Neuronal stem cell (in vitro differentiated cells): ENCODE results near the gene GTF2H2.
"Not testable (repeated sequence)": the region's sequence is repeated elsewhere in the genome, so short reads cannot be mapped to it uniquely, and the experiment has no call there.

Source experiments
- DNase-seq: peaks from one replicate; pipeline ENCODE4 v3.0.0-alpha.2; 2013; ENCODE audit warnings: low spot score
- H2AFZ ChIP-seq: one replicate; pipeline ENCODE4 v1.6.1; 2013; ENCODE audit warnings: mild to moderate bottlenecking, low read length, inconsistent platforms
- H2AK5ac ChIP-seq: 2 replicates; pipeline ENCODE4 v1.6.1; 2013; ENCODE audit warnings: low read depth, mild to moderate bottlenecking, inconsistent platforms, low read length, moderate library complexity, mixed read lengths
- H2BK120ac ChIP-seq: 2 replicates; pipeline ENCODE4 v1.6.1; 2013; ENCODE audit warnings: low read depth, mild to moderate bottlenecking, inconsistent platforms, low read length, moderate library complexity, mixed read lengths
- H2BK12ac ChIP-seq: one replicate; pipeline ENCODE4 v1.6.1; 2013; ENCODE audit warnings: low read length, inconsistent platforms
- H2BK15ac ChIP-seq: 2 replicates; pipeline ENCODE4 v1.6.1; 2013; ENCODE audit warnings: mild to moderate bottlenecking, low read length, inconsistent platforms, mixed read lengths
- H2BK5ac ChIP-seq: one replicate; pipeline ENCODE4 v1.6.1; 2013; ENCODE audit warnings: inconsistent platforms, mild to moderate bottlenecking, low read length, moderate library complexity
- H3K14ac ChIP-seq: one replicate; pipeline ENCODE4 v1.6.1; 2013; ENCODE audit warnings: low read length, inconsistent platforms
- H3K18ac ChIP-seq: 2 replicates; pipeline ENCODE4 v1.6.1; 2013; ENCODE audit warnings: low read length, inconsistent platforms
- H3K23ac ChIP-seq: 2 replicates; pipeline ENCODE4 v1.6.1; 2013; ENCODE audit warnings: low read depth, mild to moderate bottlenecking, mixed read lengths, low read length, inconsistent platforms; ENCODE audit not compliant: poor library complexity
- H3K27ac ChIP-seq: replicated peaks from 3 replicates; pipeline ENCODE4 v1.5.1; 2013; ENCODE audit warnings: low read length, inconsistent platforms
- H3K27me3 ChIP-seq, 3 experiments: 2 replicates each; pipeline ENCODE4 v1.6.1; 2013; ENCODE audit warnings: low read length in 3 of 3, mild to moderate bottlenecking in 2 of 3, inconsistent platforms in 1 of 3, low read depth in 1 of 3, mixed read lengths in 1 of 3, moderate library complexity in 1 of 3; ENCODE audit not compliant: control insufficient read depth in 3 of 3, insufficient read depth in 3 of 3
- H3K36me3 ChIP-seq, 2 donors: replicated peaks in 1 of 2; 2 replicates each; pipeline ENCODE4 v1.6.1; 2013; ENCODE audit warnings: low read length in 2 of 2; ENCODE audit not compliant: control insufficient read depth in 2 of 2, insufficient read depth in 2 of 2
- H3K4ac ChIP-seq: 2 replicates; pipeline ENCODE4 v1.6.1; 2013; ENCODE audit warnings: inconsistent platforms, mild to moderate bottlenecking, low read length, moderate library complexity
- H3K4me1 ChIP-seq, 2 donors: 1 replicate in 1 of 2; 2 replicates in 1 of 2; pipeline ENCODE4 v1.6.1; 2013; ENCODE audit warnings: low read length in 2 of 2, low read depth in 1 of 2; ENCODE audit not compliant: control insufficient read depth in 2 of 2, insufficient read depth in 1 of 2
- H3K4me2 ChIP-seq: one replicate; pipeline ENCODE4 v1.6.1; 2013; ENCODE audit warnings: mild to moderate bottlenecking, low read length, inconsistent platforms; ENCODE audit not compliant: insufficient read depth, poor library complexity, severe bottlenecking
- H3K4me3 ChIP-seq, 2 donors: 2 replicates each; pipeline ENCODE4 v1.5.1; 2013; ENCODE audit warnings: low read length in 2 of 2, mild to moderate bottlenecking in 2 of 2, inconsistent platforms in 1 of 2, moderate library complexity in 1 of 2
- H3K79me1 ChIP-seq: one replicate; pipeline ENCODE4 v1.6.1; 2013; ENCODE audit warnings: low read depth, mild to moderate bottlenecking, inconsistent platforms, low read length, moderate library complexity
- H3K9ac ChIP-seq: one replicate; pipeline ENCODE4 v1.6.1; 2013; ENCODE audit warnings: mild to moderate bottlenecking, low read depth, low read length, inconsistent platforms; ENCODE audit not compliant: poor library complexity
- H3K9me3 ChIP-seq, 2 donors: replicated peaks in 1 of 2; 2 replicates each; pipeline versions ENCODE3 to v1.6.1; 2013; ENCODE audit warnings: low read length in 2 of 2, mild to moderate bottlenecking in 2 of 2, inconsistent platforms in 1 of 2, low read depth in 1 of 2, mixed read lengths in 1 of 2, moderate library complexity in 1 of 2; ENCODE audit not compliant: control insufficient read depth in 2 of 2, insufficient read depth in 1 of 2
- H4K8ac ChIP-seq: one replicate; pipeline ENCODE4 v1.6.1; 2013; ENCODE audit warnings: low read depth, mild to moderate bottlenecking, inconsistent platforms, low read length, moderate library complexity
- H4K91ac ChIP-seq: one replicate; pipeline ENCODE4 v1.6.1; 2013; ENCODE audit warnings: low read length, low read depth, mild to moderate bottlenecking, inconsistent platforms; ENCODE audit not compliant: poor library complexity
- WGBS, 2 donors: extraction: QIAGEN DNeasy Blood & Tissue Kit; methylation state at CpG; one replicate each; pipeline ENCODE4 v1.1.7; 2013; ENCODE audit warnings: missing lambda C conversion rate in 2 of 2, mixed read lengths in 1 of 2; ENCODE audit not compliant: insufficient read length in 2 of 2, insufficient replicate concordance in 1 of 2; ENCODE audit errors: extremely low coverage in 2 of 2; 5-methylcytosine and 5-hydroxymethylcytosine counted together

GTF2H2 gene

DNA sequence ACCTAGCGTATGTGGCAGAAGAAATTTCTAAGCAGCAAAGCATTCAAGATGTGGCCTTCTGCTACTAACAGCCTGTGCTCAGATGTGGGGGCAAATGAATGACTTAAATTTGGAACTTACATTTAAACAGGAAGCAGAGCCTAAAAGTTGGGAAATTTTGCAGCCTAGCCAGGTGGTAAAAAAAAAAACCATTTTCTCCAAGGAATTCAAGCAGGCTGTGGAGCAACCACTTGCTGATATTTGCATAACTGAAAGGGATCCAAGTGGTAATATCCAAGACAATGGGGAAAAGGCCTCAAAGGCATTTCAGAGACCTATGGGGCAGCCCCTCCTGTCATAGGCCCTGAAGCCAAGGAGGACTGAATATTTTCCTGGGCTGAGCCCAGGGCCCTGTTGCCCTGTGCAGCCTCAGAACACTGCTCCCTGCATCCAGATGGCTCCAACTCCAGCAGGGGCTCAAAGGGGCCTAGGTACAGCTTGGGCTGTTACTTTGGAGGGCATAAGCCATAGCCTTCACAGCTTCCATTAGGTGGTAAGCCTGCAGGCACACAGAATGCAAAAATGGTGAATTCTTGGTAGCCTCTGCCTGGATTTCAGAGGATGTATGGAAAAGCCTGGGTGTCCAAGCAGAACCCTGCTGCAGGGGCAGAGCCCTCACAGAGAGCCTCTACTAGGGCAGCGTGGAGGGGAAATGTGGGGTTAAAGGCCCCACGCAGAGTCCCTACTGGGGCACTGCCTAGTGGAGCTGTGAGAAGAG, 29.9 kb upstream of the GTF2H2 start:
- not testable (repeated sequence) for H3K4me2 ChIP-seq, H3K9ac ChIP-seq, DNase-seq, H3K23ac ChIP-seq, H3K4ac ChIP-seq, H2BK5ac ChIP-seq, H3K27ac ChIP-seq, H3K18ac ChIP-seq, H3K4me1 ChIP-seq, H3K4me3 ChIP-seq, H2AFZ ChIP-seq, H3K14ac ChIP-seq, H2AK5ac ChIP-seq, H2BK120ac ChIP-seq, H4K91ac ChIP-seq, H3K36me3 ChIP-seq, H3K27me3 ChIP-seq, H4K8ac ChIP-seq, H3K79me1 ChIP-seq, H2BK15ac ChIP-seq, H2BK12ac ChIP-seq, H3K9me3 ChIP-seq
- no CpG with 5 or more reads among the region's 3 CpGs for WGBS, 2 donors

DNA sequence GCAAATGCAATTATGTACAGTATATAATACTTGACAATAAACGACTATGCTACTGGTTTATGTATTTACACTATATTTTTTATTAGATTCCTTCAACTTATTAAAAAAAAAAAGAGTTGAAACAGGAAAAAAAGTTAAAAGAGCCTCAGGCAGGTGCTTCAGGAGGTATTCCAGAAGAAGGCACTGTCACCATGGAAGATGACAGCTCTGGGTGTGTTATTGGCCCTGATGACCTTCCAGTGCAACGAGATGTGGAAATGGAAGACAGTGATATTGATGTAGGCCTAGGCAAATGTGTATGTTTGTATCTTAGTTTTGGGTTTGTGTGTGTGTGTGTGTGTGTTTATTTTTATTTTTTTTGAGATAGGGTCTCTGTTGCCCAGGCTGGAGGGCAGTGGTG, 22.3 kb upstream of the GTF2H2 start:
- not testable (repeated sequence) for H3K27me3 ChIP-seq, H3K9ac ChIP-seq, H2AK5ac ChIP-seq, H3K14ac ChIP-seq, H3K18ac ChIP-seq, H3K27ac ChIP-seq, H3K36me3 ChIP-seq, H4K91ac ChIP-seq, H3K9me3 ChIP-seq, H2AFZ ChIP-seq, DNase-seq, H2BK5ac ChIP-seq, H2BK15ac ChIP-seq, H3K23ac ChIP-seq, H3K4me2 ChIP-seq, H2BK12ac ChIP-seq, H4K8ac ChIP-seq, H3K4ac ChIP-seq, H3K79me1 ChIP-seq, H2BK120ac ChIP-seq, H3K4me1 ChIP-seq, H3K4me3 ChIP-seq
- no CpG with 5 or more reads among the region's 2 CpGs for WGBS, 2 donors

DNA sequence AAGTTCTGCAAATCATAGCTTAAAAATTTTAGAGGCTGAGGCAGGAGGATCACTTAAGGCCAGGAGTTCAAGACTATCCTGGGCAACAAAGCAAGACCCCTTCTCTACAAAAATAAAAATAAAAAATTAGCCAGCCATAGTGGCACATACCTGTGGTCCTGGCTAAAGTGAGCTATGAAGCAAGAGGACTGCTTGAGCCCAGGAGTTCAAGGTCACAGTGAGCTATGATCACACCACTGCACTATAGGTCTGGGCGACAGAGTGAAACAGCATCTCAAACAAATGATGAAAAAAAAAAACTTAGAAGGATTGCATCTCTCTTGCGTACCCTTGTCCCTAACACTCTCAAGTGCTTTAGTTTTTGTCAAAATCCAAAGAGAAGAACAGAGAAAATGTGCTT, 21.3 kb upstream of the GTF2H2 start:
- not testable (repeated sequence) for H3K27me3 ChIP-seq, H3K4me2 ChIP-seq, H3K9me3 ChIP-seq, H3K27ac ChIP-seq, H2AK5ac ChIP-seq, H2BK5ac ChIP-seq, H3K14ac ChIP-seq, H3K79me1 ChIP-seq, H3K4ac ChIP-seq, H3K4me3 ChIP-seq, H3K18ac ChIP-seq, H2AFZ ChIP-seq, H3K4me1 ChIP-seq, H3K36me3 ChIP-seq, H3K23ac ChIP-seq, H4K8ac ChIP-seq, H2BK12ac ChIP-seq, H3K9ac ChIP-seq, H4K91ac ChIP-seq, H2BK120ac ChIP-seq, DNase-seq, H2BK15ac ChIP-seq
- no CpG with 5 or more reads among the region's 2 CpGs for WGBS, 2 donors

DNA sequence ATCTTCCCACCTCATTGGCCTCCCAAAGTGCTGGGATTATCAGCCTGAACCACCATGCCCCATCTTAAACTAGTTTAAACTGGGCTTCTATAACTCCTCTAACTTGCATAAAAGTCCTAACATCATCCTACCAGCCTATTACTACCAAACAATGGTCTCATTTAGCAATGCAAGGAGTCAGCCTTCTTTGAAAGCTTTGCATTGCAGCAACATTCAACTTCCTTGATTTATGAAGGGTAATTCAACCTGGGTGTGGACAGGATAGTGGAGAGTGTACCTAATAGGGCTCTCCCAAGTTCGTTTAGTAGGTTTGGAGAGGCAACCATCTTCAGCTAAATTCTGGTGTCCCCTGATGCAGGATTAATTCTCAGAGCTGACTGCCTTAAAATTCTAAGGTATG, 18.7 kb upstream of the GTF2H2 start:
- H2AFZ ChIP-seq, H3K79me1 ChIP-seq, H3K18ac ChIP-seq, H3K27ac ChIP-seq, H3K36me3 ChIP-seq, H3K4me2 ChIP-seq, H3K9me3 ChIP-seq, H2BK12ac ChIP-seq, H3K14ac ChIP-seq, H3K27me3 ChIP-seq, H3K4ac ChIP-seq, H3K9ac ChIP-seq, H2BK120ac ChIP-seq, H2BK15ac ChIP-seq, DNase-seq, H3K4me1 ChIP-seq, H2AK5ac ChIP-seq, H3K4me3 ChIP-seq, H4K8ac ChIP-seq, H3K23ac ChIP-seq, H4K91ac ChIP-seq, H2BK5ac ChIP-seq: not testable (repeated sequence)
- WGBS, 2 donors: no CpG with 5 or more reads among the region's 1 CpG
